Calu3 (cell line): ENCODE results near the gene ADGRV1. TPM values are rescaled to one million over a fixed set of nuclear protein-coding genes. Genes with fewer than 3 reads are reported as not detected.

Source experiments
- BruUV-seq: library from RNA; stranded (reverse); fragments of 400-500 nt; replicated peaks from 2 replicates; lab custom pipeline; 2021; lab: Mats Ljungman, UMichigan
- CTCF ChIA-PET: fragments of 300-600 bp; sonication (Branson Sonifier 250); formaldehyde crosslinking; loops from one replicate; lab custom pipeline; 2022; ENCODE audit warnings: antibody characterized with exemption; lab: Charles Lee
- DNase-seq: peaks from one replicate; pipeline ENCODE4 v3.0.0; 2022
- H3K27ac Mint-ChIP-seq: one replicate; pipeline ENCODE4 v1.8.0; 2022; ENCODE audit warnings: mixed read lengths; ENCODE audit not compliant: unreplicated experiment
- H3K27me3 Mint-ChIP-seq: one replicate; pipeline ENCODE4 v1.8.0; 2022; ENCODE audit warnings: mixed read lengths; ENCODE audit not compliant: unreplicated experiment
- H3K36me3 Mint-ChIP-seq: one replicate; pipeline ENCODE4 v1.8.0; 2022; ENCODE audit warnings: mild to moderate bottlenecking, moderate library complexity, mixed read lengths; ENCODE audit not compliant: insufficient read depth, unreplicated experiment
- H3K4me1 Mint-ChIP-seq: one replicate; pipeline ENCODE4 v1.8.0; 2022; ENCODE audit warnings: mild to moderate bottlenecking, low read depth, mixed read lengths; ENCODE audit not compliant: unreplicated experiment
- H3K4me3 Mint-ChIP-seq: one replicate; pipeline ENCODE4 v1.8.0; 2022; ENCODE audit warnings: mild to moderate bottlenecking, low read depth, moderate library complexity, mixed read lengths; ENCODE audit not compliant: unreplicated experiment
- H3K9me3 Mint-ChIP-seq: one replicate; pipeline ENCODE4 v1.8.0; 2022; ENCODE audit warnings: low read depth, mixed read lengths; ENCODE audit not compliant: unreplicated experiment
- CTCF ChIP-seq: fragments of 200-600 bp; IDR thresholded peaks from one replicate; pipeline ENCODE4 v1.8.0; 2022; ENCODE audit warnings: antibody characterized with exemption; ENCODE audit not compliant: unreplicated experiment
- intact Hi-C: fragments of 100-400 bp; cut with micrococcal nuclease; formaldehyde crosslinking; loops from one replicate; pipeline ENCODE4 v1.10.0; 2022; ENCODE audit not compliant: unreplicated experiment
- total RNA-seq: library from RNA; stranded (reverse); gene quantifications from 2 replicates; pipeline ENCODE4 v1.2.3, GENCODE V29; 2022

The ADGRV1 gene
- total RNA-seq, 1 experiment from 2014 or later: 1.8 TPM

GRCh38 chr5:91018712-91019371, 460.2 kb downstream of the ADGRV1 start:
- Mint-ChIP-seq H3K9me3 (peaks cover 8% of the 10 kb centered on the region), H3K27ac (no peak overlapping the region), H3K36me3 (no peaks in the 10 kb centered on the region), H3K27me3 (no peaks in the 10 kb centered on the region), H3K4me1 (no peaks in the 10 kb centered on the region), H3K4me3 (no peak overlapping the region)
- intact Hi-C loops: no loop called here
- no TSS peak for BruUV-seq
- DNase-seq: no peak
- TF ChIP-seq CTCF: no peak
- CTCF ChIA-PET: no interaction called here

DNA sequence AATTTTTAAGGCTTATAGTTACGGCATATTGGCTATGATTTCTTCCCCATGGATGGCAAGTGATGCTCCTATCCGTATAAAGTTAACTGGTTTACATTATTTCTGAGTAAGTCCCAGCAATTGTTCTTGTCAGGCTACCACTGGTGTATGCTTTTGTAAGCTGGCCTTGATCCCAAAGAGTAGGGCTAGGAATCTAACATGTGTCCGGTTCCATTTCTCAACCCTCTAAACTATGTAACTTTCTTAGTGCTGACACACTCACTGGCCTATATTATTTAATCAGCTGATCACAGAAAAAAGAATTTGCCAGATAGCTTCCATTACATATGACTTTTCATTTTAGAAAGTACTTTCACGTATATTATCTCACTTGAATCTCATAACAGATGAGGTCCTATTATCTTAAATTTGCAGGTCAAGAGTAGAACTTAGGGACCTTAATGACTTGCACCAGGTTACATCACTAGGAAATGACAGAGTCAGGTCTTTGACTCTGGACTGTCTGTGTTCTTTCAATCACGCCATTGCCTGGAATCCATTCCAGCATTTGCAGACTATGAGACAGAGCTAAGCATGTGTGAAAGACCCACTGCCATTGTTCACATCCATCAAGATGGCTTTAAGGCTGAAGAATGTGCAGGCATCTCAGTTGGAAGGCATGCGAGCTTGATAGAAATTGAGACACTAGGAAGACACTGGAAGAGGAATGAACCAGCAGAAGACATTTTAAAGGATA, 461.6 kb downstream of the ADGRV1 start:
- DNase-seq: no peak
- intact Hi-C loops: no loop called here
- no peak for TF ChIP-seq CTCF
- Mint-ChIP-seq H3K4me3 (no peak overlapping the region), H3K27ac (no peak overlapping the region), H3K4me1 (no peaks in the 10 kb centered on the region), H3K36me3 (no peaks in the 10 kb centered on the region), H3K9me3 (peaks cover 3% of the 10 kb centered on the region), H3K27me3 (no peaks in the 10 kb centered on the region)
- no TSS peak for BruUV-seq
- CTCF ChIA-PET: no interaction called here

- H3K27me3 Mint-ChIP-seq: no peaks in the 10 kb centered on the region
- H3K4me3 Mint-ChIP-seq: no peak overlapping the region
- H3K9me3 Mint-ChIP-seq: no peaks in the 10 kb centered on the region
- H3K4me1 Mint-ChIP-seq: no peaks in the 10 kb centered on the region
- intact Hi-C loops: no loop called here
- H3K36me3 Mint-ChIP-seq: no peaks in the 10 kb centered on the region
- CTCF ChIA-PET: interaction anchor here (0.6 kb wide), 1 partner anchor 358 kb away, joined by 4 read pairs; no protein-coding TSS in a partner anchor
- no peak overlapping the region for H3K27ac Mint-ChIP-seq
- DNase-seq: no peak
- no TSS peak for BruUV-seq
- TF ChIP-seq CTCF: no peak
Observed at GRCh38 chr5:91022518-91022917, 463.9 kb downstream of the ADGRV1 start.

GRCh38 chr5:91024206-91024605, 465.6 kb downstream of the ADGRV1 start:
- TF ChIP-seq CTCF: no peak
- Mint-ChIP-seq H3K4me3 (no peak overlapping the region), H3K27ac (no peak overlapping the region), H3K36me3 (no peaks in the 10 kb centered on the region), H3K4me1 (no peaks in the 10 kb centered on the region), H3K27me3 (no peaks in the 10 kb centered on the region), H3K9me3 (no peaks in the 10 kb centered on the region)
- intact Hi-C loops: no loop called here
- CTCF ChIA-PET: no interaction called here
- BruUV-seq: no TSS peak
- DNase-seq: no peak
